LoVo (cell line): ENCODE results near the gene SNAP47.
A peak's percentile ranks its signal among the peaks of the same experiment; 100 is the strongest.

Experiments used
- DNase-seq: peaks from one replicate; pipeline ENCODE4 v3.0.0-alpha.2; 2016; ENCODE audit warnings: low spot score

SNAP47 gene

DNA sequence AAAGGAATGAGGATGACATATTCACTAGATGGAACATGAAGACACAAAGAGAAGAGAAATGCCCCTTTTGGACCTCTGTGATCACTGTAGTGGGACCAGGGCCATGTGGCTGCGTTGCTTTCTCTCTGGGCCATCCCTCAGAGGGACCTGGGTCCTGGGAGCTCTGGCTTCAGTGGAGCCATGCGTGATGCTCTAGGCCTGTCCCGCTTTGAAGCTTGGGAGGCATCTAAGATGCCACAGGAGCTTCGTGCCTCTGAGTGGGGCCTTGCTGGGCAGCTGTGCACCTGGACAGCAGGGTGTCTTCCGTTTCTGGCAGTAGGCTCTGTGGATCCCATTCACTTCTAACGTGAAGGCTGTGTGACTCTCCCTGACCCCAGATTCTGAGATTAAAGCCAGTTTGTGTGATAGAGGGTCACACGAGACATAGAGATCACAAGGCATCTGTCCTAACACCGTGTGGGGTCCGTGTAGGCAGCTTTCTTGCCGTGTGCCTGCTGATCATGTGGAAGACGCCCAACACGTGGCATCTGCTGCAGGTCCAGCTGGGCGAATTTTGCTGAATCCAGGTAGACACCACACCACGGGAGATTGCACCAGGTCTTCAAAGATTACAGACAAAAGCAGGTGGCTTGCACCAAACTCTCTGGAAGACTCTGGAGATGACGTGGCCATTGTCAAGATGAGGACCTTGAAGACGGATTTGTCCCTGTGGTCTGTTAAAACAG lies 63.0 kb downstream of the SNAP47 start:
- no peak for DNase-seq

DNA sequence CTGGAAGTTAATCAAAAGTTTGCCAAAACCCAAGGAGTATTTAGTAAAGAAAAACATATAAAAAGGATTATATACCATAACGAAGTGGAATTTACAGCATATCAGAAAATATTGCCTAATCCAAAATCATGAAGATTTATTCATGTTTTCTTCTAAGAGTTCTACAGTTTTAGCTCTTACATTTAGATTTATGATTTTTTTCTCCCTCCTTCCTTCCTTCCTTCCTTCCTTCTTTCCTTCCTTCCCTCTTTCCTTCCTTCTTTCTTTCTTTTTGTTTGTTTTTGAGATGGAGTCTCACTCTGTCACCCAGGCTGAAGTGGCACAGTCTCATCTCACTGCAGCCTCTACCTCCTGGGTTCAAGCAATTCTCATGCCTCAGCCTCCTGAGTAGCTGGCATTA lies 64.5 kb downstream of the SNAP47 start:
- DNase-seq = no peak

DNA sequence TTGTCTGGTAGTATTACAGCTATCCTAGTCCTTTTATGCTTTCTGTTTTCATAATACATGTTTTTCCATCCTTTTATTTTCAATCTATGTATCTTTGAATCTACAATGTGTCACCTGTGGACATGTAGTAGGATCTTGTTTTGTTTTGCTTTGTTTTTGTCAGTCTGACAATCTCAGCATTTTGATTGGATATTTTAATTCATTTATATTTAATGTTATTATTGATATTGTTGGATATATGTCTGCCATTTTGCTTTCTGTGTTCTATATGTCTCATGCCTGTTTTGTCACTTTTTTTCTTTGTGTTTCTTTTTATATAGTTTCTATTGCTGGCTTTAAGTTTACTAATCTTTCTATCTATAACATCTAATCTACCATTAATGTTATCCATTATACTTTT lies 68.7 kb downstream of the SNAP47 start:
- no peak for DNase-seq

DNA sequence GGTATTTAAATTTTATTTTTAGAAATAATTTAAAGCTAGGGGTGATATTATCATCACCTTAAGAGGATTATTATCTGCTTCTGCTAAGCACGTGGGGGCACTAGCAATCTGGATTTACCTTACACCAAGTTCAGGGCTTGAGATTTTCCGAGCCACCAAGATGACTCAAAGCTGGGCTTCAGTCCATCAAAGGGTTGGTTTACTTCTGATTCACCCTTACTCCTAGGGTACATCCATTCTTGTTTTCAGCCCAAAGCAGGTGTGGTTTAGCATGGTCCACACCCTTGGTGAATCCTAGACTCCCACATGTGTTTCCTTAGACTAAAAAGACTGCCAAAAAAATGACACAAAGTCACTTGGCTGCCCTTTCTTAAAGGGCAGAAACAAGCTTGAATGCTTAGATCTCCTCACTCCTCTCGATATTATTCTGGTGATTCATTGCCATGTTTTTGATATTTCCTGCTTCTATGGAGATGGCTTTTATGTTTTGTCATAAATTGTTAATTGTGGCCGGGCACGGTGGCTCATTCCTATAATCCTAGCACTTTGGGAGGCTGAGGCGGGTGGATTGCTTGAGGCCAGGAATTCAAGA lies 70.5 kb downstream of the SNAP47 start:
- peak; percentile 73 for DNase-seq

DNA sequence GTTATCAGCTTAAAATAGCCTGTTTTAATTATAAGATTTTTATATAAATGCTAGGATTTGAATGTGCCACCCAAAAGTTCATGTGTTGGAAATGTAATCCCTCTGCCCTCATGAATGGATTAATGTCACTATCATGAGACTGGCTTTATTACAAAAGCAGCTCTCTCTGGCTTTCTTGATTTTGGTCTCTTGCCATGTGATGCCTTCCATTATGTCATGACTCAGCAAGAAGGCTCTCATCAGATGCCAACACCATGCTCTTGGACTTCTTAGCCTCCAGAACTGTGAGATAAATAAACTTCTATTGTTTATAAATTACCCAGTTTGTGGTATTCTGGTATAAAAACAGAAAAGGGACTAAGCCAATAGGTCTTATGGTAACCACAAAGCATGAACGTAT lies 73.3 kb downstream of the SNAP47 start:
- DNase-seq = no peak

DNA sequence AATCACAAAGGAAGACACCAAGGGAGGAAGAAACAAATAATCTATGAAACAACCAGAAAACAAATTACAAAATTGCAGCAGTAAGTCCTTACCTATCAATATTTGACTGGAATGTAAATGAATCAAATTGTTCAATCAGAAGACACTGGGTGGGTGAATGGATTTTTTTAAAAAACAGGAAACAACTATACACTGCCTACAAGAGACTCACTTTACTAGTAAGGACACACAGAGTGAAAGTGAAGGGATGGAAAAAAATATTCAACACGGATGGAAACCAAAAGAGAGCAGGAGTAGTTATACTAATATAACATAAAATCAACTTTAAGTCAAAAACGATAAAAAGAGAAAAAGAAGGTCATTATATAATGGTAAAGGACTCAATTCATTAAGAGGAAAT lies 73.8 kb downstream of the SNAP47 start:
- no peak for DNase-seq

DNA sequence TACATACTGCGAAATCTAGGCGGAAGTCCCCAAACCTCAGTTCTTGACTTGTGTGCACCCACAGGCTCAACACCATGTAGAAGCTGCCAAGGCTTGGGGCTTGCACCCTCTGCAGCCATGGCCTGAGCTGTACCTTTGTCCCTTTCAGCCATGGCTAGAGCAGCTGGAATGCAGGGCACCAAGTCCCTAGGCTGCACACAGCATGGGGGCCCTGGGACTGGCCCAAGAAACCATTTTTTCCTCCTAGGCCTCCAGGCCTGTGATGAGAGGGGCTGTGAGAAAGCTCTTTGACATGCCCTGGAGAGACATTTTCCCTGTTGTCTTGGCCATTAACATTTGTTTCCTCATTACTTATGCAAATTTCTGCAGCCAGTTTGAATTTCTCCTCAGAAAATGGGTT lies 78.7 kb downstream of the SNAP47 start:
- DNase-seq = no peak

DNA sequence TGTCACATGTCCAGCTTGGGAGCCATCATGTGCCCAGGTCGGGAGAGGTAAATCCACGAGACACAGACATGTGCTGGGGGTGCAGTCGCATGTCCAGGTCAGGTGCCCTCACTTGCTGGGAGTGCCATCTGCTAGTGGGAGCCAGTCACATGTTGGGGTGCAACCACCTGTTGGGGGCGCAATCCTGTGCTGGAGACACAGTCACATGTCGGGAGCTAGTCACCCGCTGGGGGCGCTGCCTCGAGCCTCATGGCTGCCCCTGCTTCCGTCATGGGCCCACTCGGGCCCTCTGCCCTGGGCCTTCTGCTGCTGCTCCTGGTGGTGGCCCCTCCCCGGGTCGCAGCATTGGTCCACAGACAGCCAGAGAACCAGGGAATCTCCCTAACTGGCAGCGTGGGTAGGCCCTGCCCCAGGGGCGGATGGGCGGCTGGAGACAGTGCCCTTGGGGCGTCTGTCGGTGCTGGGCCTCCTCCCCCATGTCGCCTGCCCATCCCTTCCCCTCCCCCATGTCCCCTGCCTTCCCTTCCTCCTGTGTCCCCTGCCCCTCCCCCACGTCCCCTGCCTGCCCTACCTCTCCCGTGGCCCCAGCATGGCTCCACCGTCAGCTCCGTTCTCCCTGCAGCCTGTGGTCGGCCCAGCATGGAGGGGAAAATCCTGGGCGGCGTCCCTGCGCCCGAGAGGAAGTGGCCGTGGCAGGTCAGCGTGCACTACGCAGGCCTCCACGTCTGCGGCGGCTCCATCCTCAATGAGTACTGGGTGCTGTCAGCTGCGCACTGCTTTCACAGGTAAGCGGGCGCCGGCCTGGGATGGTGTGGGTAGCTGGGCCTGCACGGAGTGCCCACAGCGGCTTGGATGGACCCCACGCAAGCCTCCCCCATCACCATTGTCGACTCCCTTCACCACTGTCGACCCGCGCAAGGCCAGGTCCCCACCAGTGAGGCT lies 80.5 kb downstream of the SNAP47 start, which contains the start of gene PRSS38:
Gene PRSS38 (plus strand): TSS at position 208 of the 942 bp plus-strand sequence. CDS start 42 bp downstream, at position 250.
- no peak for DNase-seq

DNA sequence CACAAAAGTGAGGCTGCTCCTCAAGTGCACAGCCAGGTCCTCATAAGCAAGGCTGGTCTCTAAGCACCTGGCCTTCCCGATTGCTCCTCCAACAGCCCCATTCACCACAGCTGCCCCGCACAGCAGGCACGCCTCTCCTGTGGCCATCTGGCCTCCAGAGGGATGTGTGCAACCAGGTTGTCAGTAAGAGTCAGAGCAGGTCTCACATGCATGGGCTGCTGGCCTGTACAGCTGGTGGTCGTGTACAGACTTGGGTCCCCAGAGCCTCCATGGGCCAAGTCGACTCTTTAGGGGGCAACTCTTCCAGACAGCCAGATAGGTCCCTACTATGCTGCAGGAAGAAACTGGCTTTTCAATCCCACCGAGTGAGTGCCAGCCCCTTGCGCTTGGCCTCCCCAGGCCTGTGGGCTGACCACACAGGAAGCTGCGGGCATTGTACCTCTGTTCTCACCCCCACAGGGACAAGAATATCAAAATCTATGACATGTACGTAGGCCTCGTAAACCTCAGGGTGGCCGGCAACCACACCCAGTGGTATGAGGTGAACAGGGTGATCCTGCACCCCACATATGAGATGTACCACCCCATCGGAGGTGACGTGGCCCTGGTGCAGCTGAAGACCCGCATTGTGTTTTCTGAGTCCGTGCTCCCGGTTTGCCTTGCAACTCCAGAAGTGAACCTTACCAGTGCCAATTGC lies 81.7 kb downstream of the SNAP47 start:
- no peak for DNase-seq

DNA sequence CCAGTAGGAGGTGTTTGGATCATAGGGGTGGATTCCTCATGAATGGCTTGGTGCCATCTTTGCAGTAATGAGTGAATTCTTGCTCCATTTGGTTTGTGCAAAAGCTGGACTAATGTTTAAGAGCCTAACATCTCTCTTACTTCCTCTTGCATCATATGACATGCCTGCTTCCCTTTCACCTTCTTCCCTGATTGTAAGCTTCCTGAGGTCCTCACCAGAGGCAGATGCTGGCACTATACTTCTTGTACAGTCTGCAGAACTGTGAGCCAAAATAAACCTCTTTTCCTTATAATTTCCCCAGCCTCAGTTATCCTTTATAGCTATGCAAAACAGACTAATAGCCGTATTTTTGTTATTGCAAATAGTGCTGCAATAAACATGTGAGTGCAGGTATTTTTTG lies 88.3 kb downstream of the SNAP47 start:
- DNase-seq = no peak

DNA sequence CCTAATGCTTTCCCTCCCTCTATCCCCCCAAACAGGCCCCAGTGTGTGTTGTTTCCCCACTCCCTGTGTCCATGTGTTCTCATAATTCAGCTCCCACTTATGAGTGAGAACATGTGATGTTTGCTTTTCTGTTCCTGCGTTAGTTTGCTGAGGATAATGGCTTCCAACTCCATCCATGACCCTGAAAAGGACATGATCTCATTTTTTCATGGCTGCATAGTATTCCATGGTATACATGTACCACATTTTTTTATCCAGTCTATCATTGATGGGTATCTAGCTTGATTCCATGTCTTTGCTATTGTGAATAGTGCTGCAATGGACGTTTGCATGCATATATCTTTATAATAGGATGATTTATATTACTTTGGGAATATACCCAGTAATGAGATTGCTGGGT lies 89.0 kb downstream of the SNAP47 start:
- DNase-seq = no peak

DNA sequence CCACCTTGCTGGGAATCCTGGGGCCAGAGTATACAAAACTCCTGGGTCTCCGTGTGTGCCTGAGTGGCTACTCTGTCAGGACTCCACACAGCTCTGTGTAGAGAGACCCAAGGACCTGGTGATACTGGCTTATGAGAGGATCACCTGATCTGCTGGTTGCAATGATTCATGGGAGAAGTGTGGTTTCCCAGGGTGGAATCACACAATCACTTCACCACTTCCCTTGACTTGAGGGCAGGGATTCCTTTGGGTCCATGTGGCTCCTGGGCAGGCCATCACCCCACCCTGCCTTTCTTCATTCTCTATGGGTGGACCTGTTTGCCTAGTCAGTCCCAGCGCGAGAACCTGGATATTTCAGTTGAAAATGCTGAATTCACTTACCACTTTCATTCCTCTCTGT lies 93.6 kb downstream of the SNAP47 start:
- DNase-seq = no peak
